HepG2 (cell line): ENCODE results near the gene TM4SF18. TPM values are rescaled to one million over a fixed set of nuclear protein-coding genes. Genes with fewer than 3 reads are reported as not detected.

ENCODE experiments used
- ATAC-seq: fragments of 200-7000 bp; cut with Tn5 transposase; 3 replicates; pipeline ENCODE4 v1.9.1; 2020; ENCODE audit warnings: mild to moderate bottlenecking, moderate library complexity
- BruUV-seq: library from RNA; stranded (reverse); fragments of 400-500 nt; replicated peaks from 2 replicates; lab custom pipeline; 2021; lab: Mats Ljungman, UMichigan
- CTCF ChIA-PET: fragments of 300-600 bp; formaldehyde crosslinking; extraction: SDS; loops from one replicate; lab custom pipeline; 2021; ENCODE audit warnings: low total read pairs, inconsistent platforms, low intra/inter-chr PET ratio; lab: Yijun Ruan, JAX
- POLR2A ChIA-PET: fragments of 350-600 bp; sonication (Branson Sonifier 250); formaldehyde crosslinking; loops from one replicate; lab custom pipeline; 2020; ENCODE audit warnings: antibody characterized with exemption, inconsistent platforms; lab: Yijun Ruan, JAX
- DNase-seq: peaks from one replicate; pipeline ENCODE4 v3.0.0-alpha.2; 2015; ENCODE audit warnings: low spot score
- FAIRE-seq: peaks from 3 replicates; lab custom pipeline; 2011; peaks lifted over from hg19 to GRCh38; lab: Jason Lieb, UNC
- H2AFZ ChIP-seq: one replicate; pipeline ENCODE4 v1.6.1; 2011; ENCODE audit warnings: low read length, inconsistent platforms
- H3K27ac ChIP-seq: fragments of 300-600 bp; 3 replicates; pipeline ENCODE4 v1.8.0; 2011; ENCODE audit warnings: mixed run types, mild to moderate bottlenecking, mixed read lengths, low read length, inconsistent platforms; ENCODE audit not compliant: insufficient read depth; ENCODE audit errors: extremely low read length
- H3K27me3 ChIP-seq, 2 experiments: fragments of 200-600 bp in 1 of 2; 2 replicates in 1 of 2; 3 replicates in 1 of 2; pipeline versions ENCODE4 v1.6.0 to v1.8.0; 2011; ENCODE audit warnings: low read length in 2 of 2, mild to moderate bottlenecking in 2 of 2, moderate library complexity in 2 of 2, inconsistent platforms in 1 of 2; ENCODE audit not compliant: insufficient read depth in 2 of 2, control insufficient read depth in 1 of 2
- H3K36me3 ChIP-seq, 2 experiments: fragments of 200-600 bp in 1 of 2; replicated peaks in 1 of 2; 2 replicates in 1 of 2; 3 replicates in 1 of 2; pipeline versions ENCODE4 v1.5.1 to v1.8.0; 2011; ENCODE audit warnings: low read length in 2 of 2, inconsistent platforms in 1 of 2; ENCODE audit not compliant: insufficient read depth in 2 of 2, control insufficient read depth in 1 of 2
- H3K4me1 ChIP-seq: 2 replicates; pipeline ENCODE4 v1.5.1; 2012; ENCODE audit warnings: low read length, inconsistent platforms; ENCODE audit not compliant: insufficient read depth
- H3K4me2 ChIP-seq: 2 replicates; pipeline ENCODE4 v1.6.0; 2011; ENCODE audit warnings: low read depth, low read length, inconsistent platforms
- H3K4me3 ChIP-seq, 3 experiments: fragments of 200-600 bp in 1 of 3; sonication (generic), shearing (Covaris generic) in 1 of 3; replicated peaks in 1 of 3; 2 replicates each; pipeline ENCODE4 v1.5.1; 2011 to 2016; ENCODE audit warnings: low read length in 3 of 3, inconsistent platforms in 2 of 3, low read depth in 2 of 3, mild to moderate bottlenecking in 2 of 3, control low read depth in 1 of 3, mixed read lengths in 1 of 3; ENCODE audit not compliant: insufficient read depth in 1 of 3
- H3K79me2 ChIP-seq: one replicate; pipeline ENCODE4 v1.6.1; 2011; ENCODE audit warnings: low read length, inconsistent platforms; ENCODE audit not compliant: insufficient read depth
- H3K9ac ChIP-seq: 2 replicates; pipeline ENCODE4 v1.6.0; 2011; ENCODE audit warnings: mild to moderate bottlenecking, low read depth, low read length, inconsistent platforms; ENCODE audit not compliant: insufficient read depth
- H3K9me3 ChIP-seq: 2 replicates; pipeline ENCODE4 v1.5.1; 2012; ENCODE audit warnings: mild to moderate bottlenecking, low read length
- H4K20me1 ChIP-seq: 2 replicates; pipeline ENCODE4 v1.6.0; 2011; ENCODE audit warnings: inconsistent platforms, mild to moderate bottlenecking, low read length, moderate library complexity; ENCODE audit not compliant: insufficient read depth
- SALL1 ChIP-seq: sonication (generic); formaldehyde crosslinking; IDR thresholded peaks from 2 replicates; pipeline ENCODE4 v1.8.0; 2022; ENCODE audit warnings: mild to moderate bottlenecking, missing genetic modification reagents
- SATB2 ChIP-seq: sonication (generic); formaldehyde crosslinking; IDR thresholded peaks from 2 replicates; pipeline ENCODE4 v1.5.0; 2020; ENCODE audit warnings: missing genetic modification reagents
- SIN3B ChIP-seq: fragments of 150-350 bp; IDR thresholded peaks from 2 replicates; pipeline ENCODE4 v1.6.1; 2014; ENCODE audit warnings: low read length
- XRCC5 ChIP-seq: fragments of 200-400 bp; formaldehyde crosslinking; optimal IDR thresholded peaks from 2 replicates; pipeline ENCODE3; 2017; ENCODE audit warnings: mild to moderate bottlenecking, low read length
- YEATS2 ChIP-seq: sonication (generic); formaldehyde crosslinking; IDR thresholded peaks from 2 replicates; pipeline ENCODE4 v1.4.0; 2020; ENCODE audit warnings: missing genetic modification reagents, borderline replicate concordance
- ZFP90 ChIP-seq: sonication (generic); formaldehyde crosslinking; IDR thresholded peaks from 2 replicates; pipeline ENCODE4 v1.8.0; 2022; ENCODE audit warnings: missing genetic modification reagents, mild to moderate bottlenecking, inconsistent platforms, borderline replicate concordance
- ZFYVE20 ChIP-seq: sonication (generic); formaldehyde crosslinking; IDR thresholded peaks from 2 replicates; pipeline ENCODE4 v1.8.0; 2023; ENCODE audit warnings: low read depth, mild to moderate bottlenecking, moderate library complexity, missing genetic modification reagents, borderline replicate concordance
- ZNF761 ChIP-seq: sonication (generic); formaldehyde crosslinking; conservative IDR thresholded peaks from 2 replicates; pipeline ENCODE4 v1.4.0; 2020; ENCODE audit warnings: mild to moderate bottlenecking, missing genetic modification reagents
- WGBS: methylation state at CpG from one replicate; pipeline ENCODE4 v1.1.6; 2017; ENCODE audit warnings: low lambda C conversion rate; 5-methylcytosine and 5-hydroxymethylcytosine counted together
- in situ Hi-C: cut with HindIII; loops from 2 replicates; pipeline ENCODE4 v1.10.0; 2017; ENCODE audit warnings: low pct_unique_long_range_greater_than_20kb; ENCODE audit not compliant: extremely low pct_ligation_motif_present
- intact Hi-C: fragments of 100-400 bp; cut with micrococcal nuclease; formaldehyde crosslinking; loops from one replicate; pipeline ENCODE4 v1.10.0; 2022; ENCODE audit not compliant: unreplicated experiment
- polyA plus RNA-seq, 8 experiments: library from polyadenylated mRNA; depleted of rRNA in 3 of 8; stranded (reverse) in 7 of 8; unstranded in 1 of 8; fragments of >200 nt; fragmentation: Illumina TruSeq in 4 of 8; extraction: Trizol in 4 of 8; gene quantifications; 2 replicates each; pipeline versions ENCODE4 v1.2.1 to v1.2.3, GENCODE V29; 2011 to 2016; ENCODE audit warnings: low read depth in 4 of 8, missing spikeins in 1 of 8, mixed read lengths in 1 of 8; ENCODE audit not compliant: insufficient read depth in 1 of 8
- total RNA-seq, 5 experiments: library from RNA; depleted of rRNA; stranded (reverse); fragments of >200 nt; fragmentation: Illumina TruSeq; extraction: Trizol; gene quantifications; 2 replicates each; pipeline ENCODE4 v1.2.3, GENCODE V29; 2016; ENCODE audit warnings: low read depth in 1 of 5
- TF ChIP-seq, protein P1 (sequence below): sonication (generic); formaldehyde crosslinking; IDR thresholded peaks from 2 replicates; pipeline ENCODE4 v1.4.0; 2020; ENCODE audit warnings: mild to moderate bottlenecking, missing genetic modification reagents
- TF ChIP-seq, protein P2 (sequence below): sonication (generic); formaldehyde crosslinking; IDR thresholded peaks from 2 replicates; pipeline ENCODE4 v1.8.0; 2023; ENCODE audit warnings: mild to moderate bottlenecking, missing genetic modification reagents

Gene TM4SF18
- total and polyA plus RNA-seq, 2 of the 13 experiments (the other 11 are each of a cell fraction or from before 2014, with no cell fraction given): 0.15 TPM; not detected in 1

DNA sequence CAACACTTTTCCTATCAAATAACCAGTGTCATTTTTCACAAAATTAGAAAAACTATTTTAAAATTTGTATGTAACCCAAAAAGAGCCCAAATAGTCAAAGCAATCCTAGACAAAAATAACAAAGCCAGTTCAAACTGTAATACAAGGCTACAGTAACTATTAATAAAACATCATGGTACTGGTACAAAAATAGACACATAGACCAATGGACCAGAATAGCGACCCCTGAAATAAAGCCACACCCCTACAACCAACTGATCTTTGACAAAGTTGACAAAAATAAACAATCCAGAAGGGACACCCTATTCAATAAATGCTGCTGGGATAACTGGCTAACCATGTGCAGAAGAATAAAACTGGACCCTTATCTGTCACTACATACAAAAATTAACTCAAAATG, 19.9 kb downstream of the TM4SF18 start:
- Histone ChIP-seq H3K27me3 (no peaks in the 10 kb centered on the region), H3K79me2 (no peaks in the 10 kb centered on the region), H3K4me3 (no peak overlapping the region), H4K20me1 (no peaks in the 10 kb centered on the region), H3K4me1 (peaks cover 62% of the 10 kb centered on the region), H2AFZ (no peak overlapping the region), H3K4me2 (no peak overlapping the region), H3K9ac (no peak overlapping the region), H3K27ac (no peak overlapping the region), H3K9me3 (no peaks in the 10 kb centered on the region), H3K36me3 (no peaks in the 10 kb centered on the region)
- in situ Hi-C loops: no loop called here
- no peak for DNase-seq
- no peak for FAIRE-seq
- no peak for ATAC-seq
- WGBS: 87% methylated on average over 1 of the region's 1 CpG
- ChIA-PET CTCF (no interaction called here), POLR2A (no interaction called here)
- intact Hi-C loops: no loop called here
- no peak for TF ChIP-seq SIN3B
- TF ChIP-seq ZNF761: no peak
- no peak for TF ChIP-seq YEATS2
- TF ChIP-seq, protein P1, sequence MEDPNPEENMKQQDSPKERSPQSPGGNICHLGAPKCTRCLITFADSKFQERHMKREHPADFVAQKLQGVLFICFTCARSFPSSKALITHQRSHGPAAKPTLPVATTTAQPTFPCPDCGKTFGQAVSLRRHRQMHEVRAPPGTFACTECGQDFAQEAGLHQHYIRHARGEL (CRISPR knock-in tag): no peak
- TF ChIP-seq, protein P2, sequence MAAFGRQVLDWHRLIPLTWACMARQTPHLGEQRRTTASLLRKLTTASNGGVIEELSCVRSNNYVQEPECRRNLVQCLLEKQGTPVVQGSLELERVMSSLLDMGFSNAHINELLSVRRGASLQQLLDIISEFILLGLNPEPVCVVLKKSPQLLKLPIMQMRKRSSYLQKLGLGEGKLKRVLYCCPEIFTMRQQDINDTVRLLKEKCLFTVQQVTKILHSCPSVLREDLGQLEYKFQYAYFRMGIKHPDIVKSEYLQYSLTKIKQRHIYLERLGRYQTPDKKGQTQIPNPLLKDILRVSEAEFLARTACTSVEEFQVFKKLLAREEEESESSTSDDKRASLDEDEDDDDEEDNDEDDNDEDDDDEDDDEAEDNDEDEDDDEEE: no peak
- TF ChIP-seq ZFYVE20 (CRISPR knock-in tag): no peak
- TF ChIP-seq ZFP90 (CRISPR knock-in tag): no peak
- TF ChIP-seq SATB2 (CRISPR knock-in tag): no peak
- no peak for TF ChIP-seq SALL1 (CRISPR knock-in tag)
- TF ChIP-seq XRCC5: no peak
- no TSS peak for BruUV-seq
